HL-60 (cell line): ENCODE measurements around the gene CDC25C.
A peak's percentile ranks its signal among the peaks of the same experiment; 100 is the strongest.

ENCODE experiments used
- DNase-seq, 2 experiments: peaks; one replicate each; pipeline ENCODE4 v3.0.0-alpha.2; 2010 to 2020; ENCODE audit warnings: low read depth in 1 of 2, low spot score in 1 of 2
- H3K27ac ChIP-seq: fragments of 250-450 bp; sonication (Bioruptor Pico); replicated peaks from 2 replicates; pipeline ENCODE4 v1.5.1; 2020; ENCODE audit warnings: mild to moderate bottlenecking, moderate library complexity
- H3K27me3 ChIP-seq: fragments of 250-450 bp; sonication (Bioruptor Pico); 2 replicates; pipeline ENCODE4 v1.5.1; 2021; ENCODE audit warnings: mild to moderate bottlenecking, moderate library complexity; ENCODE audit not compliant: insufficient read depth, poor library complexity, severe bottlenecking
- H3K4me3 ChIP-seq: replicated peaks from 2 replicates; pipeline ENCODE4 v1.5.1; 2011; ENCODE audit warnings: mild to moderate bottlenecking, control low read depth, low read length; ENCODE audit not compliant: insufficient read depth
- CTCF ChIP-seq: IDR thresholded peaks from one replicate; pipeline ENCODE4 v1.5.1; 2011; ENCODE audit warnings: low read length, control low read depth, inconsistent platforms; ENCODE audit not compliant: insufficient read depth
- GABPA ChIP-seq: IDR thresholded peaks from 2 replicates; pipeline ENCODE4 v1.6.1; 2012; ENCODE audit warnings: low read depth
- POLR2AphosphoS5 ChIP-seq: IDR thresholded peaks from 2 replicates; pipeline ENCODE4 v1.6.1; 2012; ENCODE audit warnings: low read depth
- REST ChIP-seq: IDR thresholded peaks from 2 replicates; pipeline ENCODE4 v1.6.1; 2012; ENCODE audit warnings: low read depth; ENCODE audit not compliant: insufficient replicate concordance
- SPI1 ChIP-seq: IDR thresholded peaks from 2 replicates; pipeline ENCODE4 v1.6.1; 2012; ENCODE audit warnings: low read depth, mild to moderate bottlenecking, borderline replicate concordance

The CDC25C gene

GRCh38 chr5:138245717-138246116 is 85.9 kb downstream of the CDC25C start:
- no peak for DNase-seq
- Histone ChIP-seq H3K27me3 (no peaks in the 10 kb centered on the region), H3K4me3 (no peak overlapping the region), H3K27ac (no peak overlapping the region)
- TF ChIP-seq REST (no peak), SPI1 (no peak), POLR2AphosphoS5 (no peak), CTCF (no peak), GABPA (no peak)

GRCh38 chr5:138243794-138244193 is 87.8 kb downstream of the CDC25C start:
- TF ChIP-seq SPI1 (no peak), POLR2AphosphoS5 (no peak), GABPA (no peak), CTCF (no peak), REST (no peak)
- Histone ChIP-seq H3K4me3 (no peak overlapping the region), H3K27ac (no peak overlapping the region), H3K27me3 (no peaks in the 10 kb centered on the region)
- no peak for DNase-seq

GRCh38 chr5:138241688-138242571 is 89.7 kb downstream of the CDC25C start:
- DNase-seq: peak in 1 of 2 experiments; percentile 14

More at GRCh38 chr5:138241688-138242571, 89.7 kb downstream of the CDC25C start:
- Histone ChIP-seq H3K4me3 (peak overlapping the region; percentile 32), H3K27me3 (no peaks in the 10 kb centered on the region), H3K27ac (peak overlapping the region; percentile 40; the same call in 1 of the 2 replicates)
- TF ChIP-seq GABPA (no peak), POLR2AphosphoS5 (no peak), CTCF (no peak), SPI1 (no peak), REST (no peak)
